GM12878 (cell line): ENCODE measurements around the gene PRKCG. TPM values are rescaled to one million over a fixed set of nuclear protein-coding genes. Genes with fewer than 3 reads are reported as not detected.

Source experiments
- ATAC-seq: fragments of 200-7000 bp; cut with Tn5 transposase; 3 replicates; pipeline ENCODE4 v1.9.1; 2020; ENCODE audit warnings: mild to moderate bottlenecking, moderate library complexity
- BruUV-seq: library from RNA; stranded (reverse); fragments of 400-500 nt; replicated peaks from 2 replicates; lab custom pipeline; 2021; lab: Mats Ljungman, UMichigan
- CTCF ChIA-PET: fragments of 300-600 bp; sonication (Branson Sonifier 250); formaldehyde crosslinking; extraction: SDS; loops from one replicate; lab custom pipeline; 2021; ENCODE audit warnings: inconsistent platforms; lab: Yijun Ruan, JAX
- POLR2A ChIA-PET: fragments of 350-600 bp; formaldehyde crosslinking; extraction: SDS; loops from one replicate; lab custom pipeline; 2021; ENCODE audit warnings: inconsistent platforms; lab: Charles Lee
- RAD21 ChIA-PET: fragments of 300-600 bp; sonication (Branson Sonifier 250); formaldehyde crosslinking; loops from one replicate; lab custom pipeline; 2023; ENCODE audit warnings: antibody characterized with exemption; ENCODE audit not compliant: unreplicated experiment; lab: Charles Lee
- SMC1A ChIA-PET: fragments of 300-600 bp; sonication (Branson Sonifier 250); formaldehyde crosslinking; loops from one replicate; lab custom pipeline; 2023; ENCODE audit not compliant: unreplicated experiment, uncharacterized antibody; lab: Charles Lee
- DNase-seq: peaks from one replicate; pipeline ENCODE4 v3.0.0-alpha.2; 2011; ENCODE audit warnings: low read depth, low spot score
- FAIRE-seq: peaks from 3 replicates; lab custom pipeline; 2011; peaks lifted over from hg19 to GRCh38; lab: Jason Lieb, UNC
- H2AFZ ChIP-seq: 2 replicates; pipeline ENCODE4 v1.6.0; 2011; ENCODE audit warnings: low read depth, low read length, control low read depth; ENCODE audit not compliant: control insufficient read depth
- H3K27ac ChIP-seq: 2 replicates; pipeline ENCODE4 v1.5.1; 2011; ENCODE audit warnings: control low read depth; ENCODE audit not compliant: control insufficient read depth, insufficient read depth
- H3K27me3 ChIP-seq, 2 experiments: replicated peaks in 1 of 2; 2 replicates each; pipeline versions ENCODE4 v1.6.0 to v1.6.1; 2011; ENCODE audit warnings: low read length in 1 of 2; ENCODE audit not compliant: control insufficient read depth in 2 of 2, insufficient read depth in 2 of 2
- H3K36me3 ChIP-seq, 2 experiments: 2 replicates each; pipeline ENCODE4 v1.5.1; 2011; ENCODE audit warnings: low read length in 1 of 2; ENCODE audit not compliant: control insufficient read depth in 2 of 2, insufficient read depth in 2 of 2
- H3K4me1 ChIP-seq: 2 replicates; pipeline ENCODE4 v1.6.1; 2011; ENCODE audit warnings: mild to moderate bottlenecking, low read length, moderate library complexity, mixed read lengths; ENCODE audit not compliant: control insufficient read depth, insufficient read depth
- H3K4me2 ChIP-seq: 2 replicates; pipeline ENCODE4 v1.6.0; 2011; ENCODE audit warnings: control low read depth; ENCODE audit not compliant: control insufficient read depth, insufficient read depth
- H3K4me3 ChIP-seq: fragments of 200-600 bp; sonication (generic); 2 replicates; pipeline ENCODE4 v1.5.1; 2016
- H3K79me2 ChIP-seq: 2 replicates; pipeline ENCODE4 v1.6.0; 2011; ENCODE audit warnings: low read length; ENCODE audit not compliant: control insufficient read depth, insufficient read depth
- H3K9ac ChIP-seq: 2 replicates; pipeline ENCODE4 v1.8.0; 2011; ENCODE audit warnings: low read length, control low read depth, mixed read lengths; ENCODE audit not compliant: control insufficient read depth, insufficient read depth
- H3K9me3 ChIP-seq: replicated peaks from 3 replicates; pipeline ENCODE4 v1.5.1; 2011; ENCODE audit warnings: mild to moderate bottlenecking, low read length; ENCODE audit not compliant: control insufficient read depth, insufficient read depth
- H4K20me1 ChIP-seq: 2 replicates; pipeline ENCODE4 v1.6.0; 2011; ENCODE audit not compliant: control insufficient read depth, insufficient read depth
- BHLHE40 ChIP-seq, 2 experiments: fragments of 450-650 bp in 1 of 2; IDR thresholded peaks; 2 replicates each; pipeline ENCODE4 v1.6.1; 2011 to 2017; ENCODE audit warnings: low read depth in 2 of 2, borderline replicate concordance in 1 of 2, improper control_type of control experiment in 1 of 2, low read length in 1 of 2, mild to moderate bottlenecking in 1 of 2
- CHD4 ChIP-seq: fragments of 200-600 bp; sonication (generic); IDR thresholded peaks from 2 replicates; pipeline ENCODE4 v1.6.1; 2016; ENCODE audit warnings: mild to moderate bottlenecking
- EGR1 ChIP-seq, 2 experiments: IDR thresholded peaks; 1 replicate in 1 of 2; 2 replicates in 1 of 2; pipeline ENCODE4 v1.6.1; 2011 to 2012; ENCODE audit warnings: low read depth in 2 of 2, low read length in 2 of 2, borderline replicate concordance in 1 of 2, mild to moderate bottlenecking in 1 of 2, moderate library complexity in 1 of 2
- EZH2 ChIP-seq: IDR thresholded peaks from 2 replicates; pipeline ENCODE4 v1.6.1; 2012; ENCODE audit warnings: low read depth, mild to moderate bottlenecking, control low read depth, inconsistent platforms, low read length, borderline replicate concordance; ENCODE audit not compliant: control insufficient read depth
- HCFC1 ChIP-seq: fragments of 150-350 bp; IDR thresholded peaks from 2 replicates; pipeline ENCODE4 v1.6.1; 2014; ENCODE audit warnings: low read length
- IRF4 ChIP-seq: IDR thresholded peaks from 2 replicates; pipeline ENCODE4 v1.6.1; 2011; ENCODE audit warnings: low read depth, low read length
- JUND ChIP-seq: IDR thresholded peaks from 2 replicates; pipeline ENCODE4 v1.6.1; 2012; ENCODE audit warnings: low read depth, mild to moderate bottlenecking, low read length, improper control_type of control experiment, moderate library complexity
- KLF5 ChIP-seq: fragments of 450-650 bp; IDR thresholded peaks from 2 replicates; pipeline ENCODE4 v1.6.1; 2014; ENCODE audit warnings: mild to moderate bottlenecking; ENCODE audit not compliant: partially characterized antibody
- NFYA ChIP-seq: IDR thresholded peaks from 2 replicates; pipeline ENCODE4 v1.6.1; 2011; ENCODE audit warnings: low read depth, mild to moderate bottlenecking, low read length, improper control_type of control experiment, borderline replicate concordance
- RAD21 ChIP-seq: IDR thresholded peaks from 2 replicates; pipeline ENCODE4 v1.6.1; 2011; ENCODE audit warnings: mild to moderate bottlenecking, low read depth, low read length, moderate library complexity; ENCODE audit not compliant: insufficient read depth
- SPI1 ChIP-seq: IDR thresholded peaks from 2 replicates; pipeline ENCODE4 v1.6.1; 2011; ENCODE audit warnings: low read depth, mild to moderate bottlenecking, low read length, moderate library complexity, borderline replicate concordance; ENCODE audit not compliant: insufficient read depth
- SRF ChIP-seq, 2 experiments: IDR thresholded peaks; 2 replicates each; pipeline ENCODE4 v1.6.1; 2011; ENCODE audit warnings: low read depth in 2 of 2, low read length in 2 of 2, mild to moderate bottlenecking in 1 of 2, moderate library complexity in 1 of 2
- SUZ12 ChIP-seq: fragments of 200-600 bp; sonication (generic); IDR thresholded peaks from one replicate; pipeline ENCODE4 v1.6.1; 2018; ENCODE audit warnings: antibody characterized with exemption, mild to moderate bottlenecking; ENCODE audit not compliant: unreplicated experiment
- ZNF384 ChIP-seq: IDR thresholded peaks from 2 replicates; pipeline ENCODE4 v1.6.1; 2012; ENCODE audit warnings: low read depth, mild to moderate bottlenecking, low read length, improper control_type of control experiment, borderline replicate concordance
- WGBS: methylation state at CpG from one replicate; pipeline ENCODE4 v1.1.6; 2016; ENCODE audit warnings: low lambda C conversion rate; ENCODE audit not compliant: insufficient replicate concordance, insufficient coverage; ENCODE audit errors: missing lambda C conversion rate; 5-methylcytosine and 5-hydroxymethylcytosine counted together
- in situ Hi-C: fragments of 300-500 bp; cut with MboI; formaldehyde crosslinking; loops from 9 replicates; pipeline ENCODE4 v1.14.3; 2018; ENCODE audit warnings: mixed read lengths
- intact Hi-C: fragments of 100-400 bp; cut with micrococcal nuclease; formaldehyde crosslinking; loops from one replicate; pipeline ENCODE4 v1.14.2; 2022; ENCODE audit not compliant: unreplicated experiment
- polyA plus RNA-seq, 11 experiments: library from polyadenylated mRNA; depleted of rRNA in 4 of 11; unstranded in 6 of 11; stranded (reverse) in 5 of 11; fragments of >200 nt; fragmentation: Nextera tagmentation in 4 of 11; fragmentation: Illumina TruSeq in 1 of 11; extraction: Ambion mirVana in 4 of 11; extraction: Trizol in 1 of 11; gene quantifications; 1 replicate in 1 of 11; 2 replicates in 10 of 11; pipeline versions ENCODE4 v1.2.1 to v1.2.3, GENCODE V29; 2011 to 2016; ENCODE audit warnings: inconsistent platforms in 2 of 11, missing spikeins in 2 of 11, low read depth in 1 of 11
- total RNA-seq, 4 experiments: library from RNA; depleted of rRNA in 3 of 4; stranded (reverse); fragments of >200 nt in 3 of 4; fragmentation: Illumina TruSeq in 1 of 4; extraction: Trizol in 1 of 4; gene quantifications; 2 replicates each; pipeline versions ENCODE4 v1.2.1 to v1.2.3, GENCODE V29; 2013 to 2021
- TF ChIP-seq, protein P1 (sequence below): fragments of 450-650 bp; formaldehyde crosslinking; IDR thresholded peaks from 2 replicates; pipeline ENCODE4 v1.4.0; 2020; ENCODE audit warnings: mild to moderate bottlenecking, moderate library complexity
- TF ChIP-seq, protein P2 (sequence below): fragments of 450-650 bp; IDR thresholded peaks from 2 replicates; pipeline ENCODE4 v1.6.1; 2018; ENCODE audit warnings: mild to moderate bottlenecking, low read depth, moderate library complexity; ENCODE audit not compliant: partially characterized antibody

Gene PRKCG
- total and polyA plus RNA-seq, 10 of the 15 experiments (the other 5 are each of a cell fraction or from before 2014, with no cell fraction given) = not detected

DNA sequence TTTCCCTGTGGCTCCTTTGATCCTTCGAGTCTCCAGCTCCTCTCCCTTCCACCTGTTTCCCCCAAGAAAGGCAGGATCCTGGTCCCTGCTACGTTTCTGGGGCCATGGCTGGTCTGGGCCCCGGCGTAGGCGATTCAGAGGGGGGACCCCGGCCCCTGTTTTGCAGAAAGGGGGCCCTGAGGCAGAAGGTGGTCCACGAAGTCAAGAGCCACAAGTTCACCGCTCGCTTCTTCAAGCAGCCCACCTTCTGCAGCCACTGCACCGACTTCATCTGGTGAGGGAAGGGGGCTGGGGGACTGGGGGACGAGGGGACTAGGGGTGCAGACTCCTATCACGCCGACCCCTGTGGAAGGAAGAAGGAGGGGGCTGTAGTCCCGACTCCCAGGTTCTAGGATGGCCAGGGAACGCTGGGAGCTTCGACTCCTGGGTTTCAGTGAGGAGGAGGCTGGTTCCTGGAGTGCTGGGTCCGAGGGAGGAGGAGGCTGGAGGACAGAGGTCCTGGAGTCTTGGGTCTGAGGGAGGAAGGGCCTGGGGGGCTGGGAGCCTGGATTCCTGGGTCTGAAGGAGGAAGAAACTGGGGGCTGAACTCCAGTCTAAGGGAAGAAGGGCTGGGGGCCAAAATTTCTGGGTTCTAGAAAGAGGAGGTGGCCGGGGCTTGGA, 524 bp downstream of the PRKCG start (continued):
- TF ChIP-seq, protein P1, sequence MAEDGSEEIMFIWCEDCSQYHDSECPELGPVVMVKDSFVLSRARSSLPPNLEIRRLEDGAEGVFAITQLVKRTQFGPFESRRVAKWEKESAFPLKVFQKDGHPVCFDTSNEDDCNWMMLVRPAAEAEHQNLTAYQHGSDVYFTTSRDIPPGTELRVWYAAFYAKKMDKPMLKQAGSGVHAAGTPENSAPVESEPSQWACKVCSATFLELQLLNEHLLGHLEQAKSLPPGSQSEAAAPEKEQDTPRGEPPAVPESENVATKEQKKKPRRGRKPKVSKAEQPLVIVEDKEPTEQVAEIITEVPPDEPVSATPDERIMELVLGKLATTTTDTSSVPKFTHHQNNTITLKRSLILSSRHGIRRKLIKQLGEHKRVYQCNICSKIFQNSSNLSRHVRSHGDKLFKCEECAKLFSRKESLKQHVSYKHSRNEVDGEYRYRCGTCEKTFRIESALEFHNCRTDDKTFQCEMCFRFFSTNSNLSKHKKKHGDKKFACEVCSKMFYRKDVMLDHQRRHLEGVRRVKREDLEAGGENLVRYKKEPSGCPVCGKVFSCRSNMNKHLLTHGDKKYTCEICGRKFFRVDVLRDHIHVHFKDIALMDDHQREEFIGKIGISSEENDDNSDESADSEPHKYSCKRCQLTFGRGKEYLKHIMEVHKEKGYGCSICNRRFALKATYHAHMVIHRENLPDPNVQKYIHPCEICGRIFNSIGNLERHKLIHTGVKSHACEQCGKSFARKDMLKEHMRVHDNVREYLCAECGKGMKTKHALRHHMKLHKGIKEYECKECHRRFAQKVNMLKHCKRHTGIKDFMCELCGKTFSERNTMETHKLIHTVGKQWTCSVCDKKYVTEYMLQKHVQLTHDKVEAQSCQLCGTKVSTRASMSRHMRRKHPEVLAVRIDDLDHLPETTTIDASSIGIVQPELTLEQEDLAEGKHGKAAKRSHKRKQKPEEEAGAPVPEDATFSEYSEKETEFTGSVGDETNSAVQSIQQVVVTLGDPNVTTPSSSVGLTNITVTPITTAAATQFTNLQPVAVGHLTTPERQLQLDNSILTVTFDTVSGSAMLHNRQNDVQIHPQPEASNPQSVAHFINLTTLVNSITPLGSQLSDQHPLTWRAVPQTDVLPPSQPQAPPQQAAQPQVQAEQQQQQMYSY (CRISPR knock-in tag) = no peak
- TF ChIP-seq EZH2 = no peak
- TF ChIP-seq, all 136 proteins: peak for 0

DNA sequence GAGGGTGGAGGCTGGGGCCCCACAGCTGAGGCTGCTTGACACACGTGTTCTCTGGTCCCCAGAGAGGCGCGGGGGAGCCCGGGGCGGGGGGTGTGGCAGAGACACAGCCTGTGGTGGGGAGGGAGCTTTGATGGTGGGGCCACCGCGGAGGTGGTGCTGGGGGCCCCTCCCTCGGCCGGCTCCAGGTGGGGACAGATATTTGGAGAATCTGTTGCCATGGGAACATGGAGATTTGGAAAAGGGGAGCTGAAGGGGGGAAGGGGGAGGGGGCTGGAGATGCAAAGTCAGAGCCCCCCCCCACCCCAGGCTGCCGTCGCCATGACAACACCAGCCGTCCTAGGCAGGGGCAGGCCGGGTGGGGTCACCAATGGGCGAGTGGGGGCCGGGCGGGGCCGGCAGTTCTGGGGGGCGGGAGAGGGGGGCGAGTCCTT, 1.2 kb downstream of the PRKCG start:
- RAD21 ChIA-PET = no interaction called here
- no peaks in the 10 kb centered on the region for H3K36me3 ChIP-seq
- H3K79me2 ChIP-seq = no peaks in the 10 kb centered on the region
- H3K27me3 ChIP-seq = no peaks in the 10 kb centered on the region
- ATAC-seq (no peak), FAIRE-seq (no peak), DNase-seq (no peak)
- intact Hi-C loops (no loop called here), in situ Hi-C loops (no loop called here)
- H3K27ac ChIP-seq = no peak overlapping the region
- CTCF ChIA-PET = no interaction called here
- H4K20me1 ChIP-seq = no peaks in the 10 kb centered on the region
- H3K4me3 ChIP-seq = no peak overlapping the region
- POLR2A ChIA-PET = no interaction called here
- H3K4me2 ChIP-seq = no peak overlapping the region
- no peak overlapping the region for H2AFZ ChIP-seq
- H3K9me3 ChIP-seq = no peaks in the 10 kb centered on the region; the same call in 2 of the 3 replicates
- no peak overlapping the region for H3K9ac ChIP-seq
- BruUV-seq = no TSS peak
- H3K4me1 ChIP-seq = no peaks in the 10 kb centered on the region
- 0% methylated on average over 5 of the region's 19 CpGs for WGBS
- SMC1A ChIA-PET = no interaction called here
- TF ChIP-seq ZNF384 (no peak), KLF5 (no peak), HCFC1 (no peak), NFYA (no peak), EGR1 (IDR thresholded peaks at IDR 0.05; ENCODE audit: borderline replicate concordance in 1 of 2, low read depth in 2 of 2, low read length in 2 of 2) (no peak), JUND (no peak), IRF4 (no peak), SRF (IDR thresholded peaks at IDR 0.05; ENCODE audit: low read depth in 2 of 2, low read length in 2 of 2) (no peak), RAD21 (no peak), CHD4 (no peak), SPI1 (no peak), SUZ12 (no peak), BHLHE40 (IDR thresholded peaks at IDR 0.05; ENCODE audit: borderline replicate concordance in 1 of 2, low read depth in 2 of 2, low read length in 1 of 2) (no peak)
- TF ChIP-seq, protein P2, sequence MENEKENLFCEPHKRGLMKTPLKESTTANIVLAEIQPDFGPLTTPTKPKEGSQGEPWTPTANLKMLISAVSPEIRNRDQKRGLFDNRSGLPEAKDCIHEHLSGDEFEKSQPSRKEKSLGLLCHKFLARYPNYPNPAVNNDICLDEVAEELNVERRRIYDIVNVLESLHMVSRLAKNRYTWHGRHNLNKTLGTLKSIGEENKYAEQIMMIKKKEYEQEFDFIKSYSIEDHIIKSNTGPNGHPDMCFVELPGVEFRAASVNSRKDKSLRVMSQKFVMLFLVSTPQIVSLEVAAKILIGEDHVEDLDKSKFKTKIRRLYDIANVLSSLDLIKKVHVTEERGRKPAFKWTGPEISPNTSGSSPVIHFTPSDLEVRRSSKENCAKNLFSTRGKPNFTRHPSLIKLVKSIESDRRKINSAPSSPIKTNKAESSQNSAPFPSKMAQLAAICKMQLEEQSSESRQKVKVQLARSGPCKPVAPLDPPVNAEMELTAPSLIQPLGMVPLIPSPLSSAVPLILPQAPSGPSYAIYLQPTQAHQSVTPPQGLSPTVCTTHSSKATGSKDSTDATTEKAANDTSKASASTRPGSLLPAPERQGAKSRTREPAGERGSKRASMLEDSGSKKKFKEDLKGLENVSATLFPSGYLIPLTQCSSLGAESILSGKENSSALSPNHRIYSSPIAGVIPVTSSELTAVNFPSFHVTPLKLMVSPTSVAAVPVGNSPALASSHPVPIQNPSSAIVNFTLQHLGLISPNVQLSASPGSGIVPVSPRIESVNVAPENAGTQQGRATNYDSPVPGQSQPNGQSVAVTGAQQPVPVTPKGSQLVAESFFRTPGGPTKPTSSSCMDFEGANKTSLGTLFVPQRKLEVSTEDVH = no peak
